Ammon's horn (tissue), 1 donor: ENCODE results near the gene IER5.
"Not testable (repeated sequence)": the region's sequence is repeated elsewhere in the genome, so short reads cannot be mapped to it uniquely, and the experiment has no call there.

Source experiments
- DNase-seq: peaks from one replicate; pipeline ENCODE4 v3.0.0-alpha.2; 2016; ENCODE audit warnings: low spot score

IER5 gene

DNA sequence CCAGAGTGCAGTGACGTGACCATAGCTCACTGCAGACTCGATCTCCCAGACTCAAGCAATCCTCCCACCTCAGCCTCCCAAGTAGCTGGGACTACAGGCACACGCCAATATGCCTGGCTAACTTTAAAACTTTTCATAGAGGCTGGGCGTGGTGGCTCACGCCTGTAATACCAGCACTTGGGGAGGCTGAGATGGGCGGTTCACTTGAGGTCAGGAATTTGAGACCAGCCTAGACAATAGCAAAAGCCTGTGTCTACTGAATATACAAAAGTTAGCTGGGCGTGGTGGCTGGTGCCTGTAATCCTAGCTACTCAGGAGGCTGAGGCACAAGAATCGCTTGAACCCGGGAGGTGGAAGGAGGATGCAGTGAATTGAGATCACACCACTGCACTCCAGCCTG lies 27.5 kb downstream of the IER5 start:
- DNase-seq: not testable (repeated sequence)

DNA sequence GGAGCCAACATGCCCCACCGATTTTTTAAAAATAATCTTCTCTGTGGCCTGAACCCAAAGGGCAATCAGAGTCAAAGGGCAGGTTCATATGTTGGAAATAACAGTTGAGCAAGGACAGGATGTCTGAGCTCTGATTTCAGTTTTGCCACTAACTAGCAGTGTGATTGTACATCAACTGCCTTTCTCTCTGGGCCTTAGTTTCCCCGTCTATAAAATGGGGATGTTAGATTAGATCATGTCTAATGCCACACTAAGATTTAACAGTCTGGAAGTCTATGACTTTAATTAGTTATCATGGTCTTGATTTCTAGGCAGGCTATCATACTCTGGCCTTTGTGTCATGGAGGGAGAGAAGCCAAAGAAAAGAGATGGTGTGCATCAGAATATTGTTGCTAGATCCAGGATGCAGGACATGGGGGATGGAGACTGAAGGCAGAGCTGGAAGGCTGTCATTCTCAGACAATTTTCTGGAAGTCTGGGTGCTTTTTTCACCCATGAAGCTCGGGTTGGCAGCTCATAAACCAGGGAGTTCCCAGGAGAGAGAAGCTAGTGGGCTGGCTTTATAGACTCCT lies 28.4 kb downstream of the IER5 start:
- DNase-seq: no peak

DNA sequence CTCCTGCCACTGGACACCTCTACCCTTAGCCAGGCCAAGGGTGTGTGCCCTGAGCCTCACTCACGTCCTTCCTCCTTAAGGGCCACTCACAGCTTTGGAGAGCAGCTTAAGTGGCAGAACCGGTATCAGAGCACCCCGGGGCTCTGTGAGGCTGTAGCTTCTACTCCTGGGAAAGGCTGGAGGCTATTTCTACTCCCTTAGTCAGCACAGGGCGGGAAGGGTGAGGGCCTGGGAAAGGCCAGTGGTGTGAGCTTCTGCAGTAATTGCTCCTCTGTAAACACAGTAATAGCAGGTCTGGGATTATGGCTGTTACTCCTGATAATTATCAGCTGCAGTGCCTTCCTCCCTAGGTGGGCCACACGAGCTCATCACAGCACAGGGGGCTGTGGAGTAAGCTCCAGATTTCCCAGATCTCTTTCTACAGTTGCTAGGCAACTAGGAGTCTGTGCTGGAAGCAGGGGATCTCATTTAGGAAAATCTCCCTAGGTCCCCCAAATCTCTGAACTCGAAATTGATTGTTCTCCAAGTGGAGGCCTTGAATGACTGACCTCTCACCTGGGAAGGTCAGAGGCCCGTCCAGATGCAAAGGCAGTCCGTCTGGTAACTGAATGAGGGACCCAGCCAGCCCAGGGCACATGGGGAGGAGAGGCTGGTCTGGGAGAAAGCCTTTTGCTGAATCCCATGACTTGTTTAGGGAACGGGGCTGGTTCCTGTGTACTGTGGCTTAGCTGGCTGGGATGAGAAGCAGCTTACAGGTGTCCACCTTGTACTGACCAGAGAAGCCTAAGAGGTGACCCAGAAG lies 29.3 kb downstream of the IER5 start:
- DNase-seq: no peak

DNA sequence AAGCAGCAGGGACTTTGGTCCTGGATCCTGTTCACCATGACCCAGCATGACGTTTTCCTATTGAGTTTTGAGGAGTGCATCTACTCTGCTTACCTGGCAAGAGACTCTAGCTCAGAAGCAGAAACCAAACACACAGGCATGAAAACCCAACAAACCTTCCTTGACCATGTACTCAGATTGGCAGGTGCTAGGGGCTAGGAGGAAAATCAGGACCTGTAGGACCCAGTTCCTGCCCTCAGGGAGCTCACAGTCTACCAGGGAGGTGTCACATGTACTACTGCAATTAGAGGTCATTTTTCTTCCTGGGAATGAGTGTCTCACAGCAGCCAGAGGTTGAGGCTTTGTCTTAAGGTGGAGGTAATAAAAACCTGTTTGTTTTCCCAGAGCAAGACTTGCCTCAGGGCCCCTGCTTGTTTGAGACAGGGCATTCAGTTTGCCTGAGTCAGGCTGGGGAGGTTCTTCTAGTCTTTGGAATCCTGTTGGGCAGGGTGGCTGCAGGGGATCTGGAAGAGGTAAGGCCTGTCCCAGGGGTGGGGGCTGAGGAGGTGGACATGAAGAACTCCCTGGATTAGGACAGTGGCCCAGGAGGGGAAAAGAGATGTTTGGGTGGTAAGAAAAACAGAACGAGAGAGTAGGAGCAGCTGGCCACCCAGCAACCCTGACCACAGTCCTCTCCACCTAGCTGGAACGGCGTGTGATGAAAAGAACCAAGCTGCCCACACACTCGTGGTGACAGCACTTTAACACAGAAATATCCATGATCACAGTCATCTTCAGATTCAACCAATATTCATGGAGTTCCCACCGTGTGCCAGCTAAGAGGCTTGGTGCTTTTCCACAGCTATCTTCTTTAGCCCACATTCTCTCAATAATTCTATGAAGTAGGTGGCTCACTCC lies 30.8 kb downstream of the IER5 start:
- no peak for DNase-seq

DNA sequence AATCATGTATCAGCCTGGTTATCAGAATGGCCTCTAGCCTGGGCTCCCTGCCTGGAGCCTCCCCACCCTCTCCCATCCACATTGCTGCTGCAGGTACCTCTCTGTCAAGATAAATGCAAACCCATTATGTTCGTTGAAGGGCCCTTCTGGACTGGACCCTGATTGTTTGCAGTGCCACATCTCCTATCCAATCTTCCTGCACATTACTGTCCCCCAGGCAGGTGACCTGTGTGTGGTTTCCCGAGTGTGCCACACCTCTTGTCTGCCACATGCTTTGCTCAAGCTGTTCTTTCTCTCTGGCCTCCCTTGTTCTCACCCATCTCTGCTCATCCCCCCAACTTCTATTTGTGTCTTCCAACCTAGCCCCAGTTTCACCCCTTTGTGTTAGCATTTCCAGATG lies 32.4 kb downstream of the IER5 start:
- no peak for DNase-seq

DNA sequence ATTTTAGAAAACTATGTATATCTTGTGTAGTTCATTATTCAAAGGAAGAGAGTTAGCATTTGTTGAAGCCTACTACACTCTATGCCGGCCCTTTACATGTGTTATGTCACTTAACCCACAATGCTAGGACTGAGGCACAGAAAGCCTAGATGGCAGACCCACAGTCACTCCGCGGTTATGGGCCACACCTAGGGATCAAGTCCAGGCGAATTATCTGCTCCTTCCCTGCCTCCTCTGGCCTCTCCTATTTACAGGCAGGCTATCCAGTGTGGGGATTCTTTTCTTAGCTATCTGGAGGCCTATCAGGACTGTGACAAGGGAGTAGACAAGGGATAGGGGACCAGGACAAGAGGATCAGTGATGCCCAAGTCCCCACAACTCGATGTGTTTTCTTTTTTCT lies 33.0 kb downstream of the IER5 start:
- DNase-seq: no peak

DNA sequence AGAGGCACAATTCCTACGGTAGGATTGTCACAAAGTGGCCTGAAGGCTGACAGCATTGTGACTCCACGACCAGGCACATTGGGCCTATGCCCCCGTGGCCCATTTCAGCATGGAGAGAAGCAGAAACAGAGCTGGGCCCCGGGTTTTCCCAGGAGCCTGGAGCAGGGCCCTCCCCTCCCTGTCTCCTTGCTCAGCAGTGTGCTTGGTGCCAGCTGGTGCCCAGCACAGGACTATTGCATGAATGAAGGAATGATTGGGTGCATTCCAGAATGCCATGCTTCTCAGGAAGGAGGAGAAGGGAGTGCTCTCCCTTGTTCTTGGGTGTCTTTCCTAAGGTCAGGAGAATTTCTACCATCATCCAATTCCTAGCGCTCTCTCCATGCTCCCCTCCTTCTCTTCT lies 33.7 kb downstream of the IER5 start:
- DNase-seq: no peak

DNA sequence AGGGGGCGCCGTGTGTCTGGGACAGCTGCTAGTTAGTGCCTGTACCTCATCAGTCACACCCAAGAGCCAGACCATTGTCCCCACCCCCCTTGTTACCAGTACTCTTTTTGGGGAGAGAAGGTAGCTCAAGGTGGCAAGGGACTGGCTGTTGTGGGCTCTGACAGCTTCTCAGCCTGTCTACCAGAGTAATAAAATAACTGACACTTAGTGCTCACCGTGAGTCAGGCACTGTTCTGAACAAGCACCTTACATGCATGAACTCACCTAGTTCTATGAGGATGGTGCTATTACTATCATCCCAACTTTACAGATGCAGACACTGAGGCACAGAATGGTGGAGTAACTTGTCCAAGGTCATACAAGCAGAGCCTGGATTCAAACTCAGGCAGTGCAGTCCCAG lies 34.7 kb downstream of the IER5 start:
- DNase-seq: no peak

DNA sequence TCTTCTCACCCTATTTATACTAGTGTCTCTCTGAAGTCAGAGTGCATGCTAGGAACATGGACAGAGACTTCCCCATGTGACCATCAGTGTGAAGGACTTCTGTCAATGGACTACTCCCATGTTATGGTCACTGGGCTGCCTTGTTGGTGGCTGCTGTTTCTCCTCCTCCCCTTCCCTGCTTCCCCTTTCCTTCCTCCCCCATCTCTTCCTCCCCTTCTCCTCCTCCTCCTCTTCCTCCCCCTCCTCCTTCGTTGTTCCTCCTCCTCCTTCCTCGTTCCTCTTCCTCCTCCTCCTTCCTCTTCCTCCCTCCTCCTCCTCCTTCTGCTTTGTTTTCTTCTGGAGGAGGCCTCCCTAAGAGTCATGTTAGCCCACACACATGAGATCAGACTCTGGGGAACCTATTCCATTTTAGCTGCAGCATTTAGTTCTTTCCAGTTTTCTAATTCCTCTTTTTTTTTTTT lies 35.8 kb downstream of the IER5 start:
- DNase-seq: peak; percentile 64

DNA sequence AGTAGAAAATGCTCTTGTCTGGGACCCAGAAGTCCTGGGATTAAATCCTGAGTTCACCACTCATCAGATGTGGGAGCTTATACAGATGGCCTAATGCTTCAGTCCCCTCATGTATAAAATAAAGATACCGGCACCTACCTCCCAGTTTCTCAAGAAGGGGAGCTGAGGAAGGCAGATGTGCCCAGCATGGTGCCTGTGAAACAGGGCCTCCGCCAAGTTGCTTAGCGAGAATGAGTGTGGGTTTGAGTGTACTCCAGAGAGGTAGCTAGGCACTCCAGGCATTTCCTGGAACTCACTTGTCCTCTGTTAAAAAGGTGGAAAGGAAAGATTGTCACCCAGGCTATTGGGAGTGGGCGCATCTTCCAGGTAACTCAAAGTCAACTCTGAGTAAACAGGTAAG lies 37.8 kb downstream of the IER5 start:
- no peak for DNase-seq

DNA sequence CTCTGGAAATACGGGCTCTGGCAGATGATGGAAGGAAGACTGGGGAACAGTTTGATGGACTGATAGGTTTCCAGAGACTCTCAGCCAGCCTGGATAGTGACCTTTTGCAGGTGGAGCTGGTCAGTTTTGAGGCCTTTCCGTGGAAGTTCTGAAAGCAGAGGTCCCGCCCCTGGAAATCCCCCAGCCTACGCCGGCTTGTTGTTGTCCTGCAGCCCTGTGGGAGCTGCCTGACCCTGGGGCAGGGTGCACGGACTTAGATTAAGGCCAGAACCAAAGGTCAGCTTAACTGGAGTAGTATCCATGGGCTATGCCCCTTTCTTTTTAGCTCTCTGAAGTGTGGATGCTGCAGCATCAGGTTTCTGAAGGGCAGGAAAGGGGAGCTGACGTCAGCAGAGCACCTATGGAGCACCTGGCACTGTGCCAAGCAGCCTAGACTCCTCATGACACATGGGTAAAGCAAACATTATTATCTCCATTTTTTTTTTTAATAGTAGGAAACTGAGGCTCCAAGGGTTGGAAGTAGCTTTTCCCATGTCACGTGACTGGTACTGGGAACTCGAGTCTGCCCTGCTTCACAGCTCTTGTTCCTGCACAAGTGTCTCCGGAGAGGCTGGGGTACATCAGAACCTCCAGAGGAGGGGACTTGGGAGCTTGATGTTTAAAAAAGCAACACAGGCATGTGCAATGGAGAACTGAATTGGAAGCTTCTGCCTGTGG lies 38.5 kb downstream of the IER5 start:
- DNase-seq: no peak

DNA sequence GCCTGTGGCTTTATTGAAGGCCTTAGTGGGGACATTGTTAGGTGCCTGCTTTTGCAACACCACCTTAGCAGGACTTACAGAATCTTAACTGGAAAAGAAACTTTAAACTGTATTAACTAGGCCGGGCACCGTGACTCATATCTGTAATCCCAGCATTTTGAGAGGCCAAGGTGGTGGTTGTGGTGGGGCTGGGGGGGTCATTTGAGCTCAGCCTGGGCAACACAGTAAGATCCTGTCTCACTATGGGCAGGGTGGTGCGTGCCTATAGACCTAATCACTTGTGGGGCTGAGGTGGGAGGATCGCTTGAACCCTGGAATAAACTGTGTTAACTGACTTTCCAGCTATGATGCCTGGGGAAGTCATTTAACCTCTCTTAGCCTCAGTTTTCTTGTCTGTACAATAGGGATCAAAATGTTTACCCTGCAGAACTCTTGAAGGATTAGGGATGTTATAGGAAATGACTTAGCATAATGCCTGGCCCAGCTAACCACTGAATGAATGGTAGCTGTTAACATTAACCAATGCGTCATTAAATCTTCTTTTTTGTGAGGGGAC lies 39.5 kb downstream of the IER5 start:
- no peak for DNase-seq

DNA sequence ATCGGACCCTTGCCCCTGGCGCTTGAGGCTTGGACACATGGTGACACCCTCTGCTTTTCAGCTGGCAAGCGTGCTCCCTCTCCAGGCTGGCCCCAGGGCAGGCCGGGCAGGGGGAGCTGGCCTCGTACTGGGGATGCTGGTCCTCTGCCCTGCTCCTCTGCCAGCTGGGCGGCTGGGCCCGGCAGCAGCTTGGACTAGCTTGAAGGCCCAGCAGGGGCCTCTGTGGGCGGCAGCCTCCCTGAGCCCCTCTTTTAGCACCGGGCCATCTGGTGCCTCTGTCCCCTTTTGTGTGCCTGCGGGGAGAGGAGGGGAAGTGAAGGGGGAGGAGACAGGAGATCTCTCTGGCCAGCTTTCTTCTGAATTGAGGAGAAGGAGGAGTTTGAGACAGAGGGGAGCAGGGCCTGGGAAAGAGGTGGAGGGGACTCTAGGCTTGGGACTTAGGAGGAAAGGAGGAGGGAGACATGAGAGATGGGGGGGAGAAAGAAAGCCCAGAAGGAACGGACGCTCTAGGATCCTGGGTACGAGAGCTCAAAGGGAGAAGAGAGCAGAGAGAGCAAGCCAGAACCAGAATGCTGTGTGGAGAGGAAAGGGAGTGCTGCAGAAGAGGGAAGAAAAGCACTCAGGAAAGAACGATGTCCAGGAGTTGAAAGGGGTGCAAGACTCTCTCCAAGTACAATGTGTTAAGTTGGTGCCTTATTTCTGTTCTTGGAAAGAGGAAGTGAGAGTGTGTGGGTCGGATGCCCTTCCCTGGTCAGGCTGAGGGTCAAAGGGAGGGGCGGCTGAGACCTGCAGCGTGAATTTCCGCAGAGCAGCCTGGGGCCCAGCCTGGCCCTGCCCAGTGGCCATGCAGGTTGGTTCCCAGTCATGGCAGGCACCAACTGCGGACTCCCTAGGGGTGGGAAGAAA lies 40.3 kb downstream of the IER5 start:
- DNase-seq: peak; percentile 73

DNA sequence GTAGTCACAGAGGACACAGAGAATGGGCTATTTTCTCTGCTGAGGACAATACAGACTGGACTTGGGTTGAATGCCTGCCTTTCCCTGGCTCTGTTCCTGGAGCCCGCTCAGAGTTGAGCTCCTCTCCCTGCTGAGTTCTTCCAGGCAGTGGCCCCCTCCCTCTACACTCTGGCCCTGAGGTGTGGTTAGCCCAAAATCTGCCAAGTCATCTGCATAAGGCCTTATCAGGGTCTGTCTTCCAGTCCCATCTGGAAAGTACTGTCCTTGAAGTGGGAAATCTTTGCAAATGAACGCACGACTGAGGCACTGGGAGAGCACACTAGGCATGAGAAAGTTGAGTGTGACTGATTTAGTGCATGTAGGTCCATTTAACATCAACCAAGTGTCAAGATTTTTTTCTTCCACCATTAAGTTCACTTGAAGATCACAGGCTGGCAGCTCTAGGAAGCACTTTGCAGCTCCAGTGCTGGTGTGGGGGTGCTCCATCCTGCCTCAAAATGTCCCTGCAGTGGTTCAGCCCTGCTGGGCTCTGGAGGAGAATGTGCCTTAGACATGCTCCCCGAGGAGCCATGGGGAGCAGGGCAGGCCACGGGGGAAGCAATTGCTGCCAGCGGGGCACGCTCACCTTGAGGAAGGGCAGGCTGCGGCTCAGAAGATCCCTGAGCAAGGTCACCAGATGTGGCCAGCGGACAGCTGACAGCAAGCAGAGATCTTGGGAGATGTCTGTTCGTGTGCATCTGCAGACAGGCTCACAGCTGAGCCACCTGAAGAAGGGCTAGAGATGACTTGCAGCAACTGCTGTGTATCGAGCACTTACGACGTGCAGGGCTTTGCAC lies 41.5 kb downstream of the IER5 start:
- DNase-seq: peak; percentile 54

DNA sequence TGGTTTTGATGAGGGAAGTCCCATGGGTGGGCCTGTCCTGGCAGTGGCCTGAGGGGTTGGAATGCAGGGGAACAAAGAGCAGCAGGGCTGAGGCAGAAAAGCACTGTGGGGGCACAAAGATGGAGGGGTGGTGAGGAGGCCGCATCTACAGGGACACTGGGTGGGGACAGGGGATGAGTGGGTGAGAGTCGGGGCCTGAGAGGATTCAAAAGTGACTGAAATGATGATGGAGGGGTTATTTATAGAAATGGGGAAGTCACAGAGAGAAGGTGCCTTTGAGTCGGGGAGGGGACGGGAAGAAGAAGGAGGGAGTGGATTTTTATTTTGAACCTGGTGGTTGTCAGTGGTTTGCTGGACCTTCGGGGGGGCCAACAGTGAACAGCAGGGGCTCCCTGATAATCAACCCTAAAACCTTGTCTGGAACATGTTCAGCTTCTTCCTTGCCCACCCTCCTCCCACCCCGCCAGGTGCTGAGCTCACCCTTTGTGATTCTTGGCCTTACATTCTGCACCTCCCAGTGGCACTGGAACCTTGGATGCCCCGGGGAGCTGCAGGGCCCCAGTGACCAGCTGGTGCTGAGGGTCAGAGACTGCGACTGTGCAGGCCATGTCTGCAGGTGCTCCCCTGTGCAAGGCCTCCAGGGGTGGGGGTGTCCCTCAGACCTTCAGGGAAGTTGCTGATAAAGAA lies 42.9 kb downstream of the IER5 start:
- no peak for DNase-seq

DNA sequence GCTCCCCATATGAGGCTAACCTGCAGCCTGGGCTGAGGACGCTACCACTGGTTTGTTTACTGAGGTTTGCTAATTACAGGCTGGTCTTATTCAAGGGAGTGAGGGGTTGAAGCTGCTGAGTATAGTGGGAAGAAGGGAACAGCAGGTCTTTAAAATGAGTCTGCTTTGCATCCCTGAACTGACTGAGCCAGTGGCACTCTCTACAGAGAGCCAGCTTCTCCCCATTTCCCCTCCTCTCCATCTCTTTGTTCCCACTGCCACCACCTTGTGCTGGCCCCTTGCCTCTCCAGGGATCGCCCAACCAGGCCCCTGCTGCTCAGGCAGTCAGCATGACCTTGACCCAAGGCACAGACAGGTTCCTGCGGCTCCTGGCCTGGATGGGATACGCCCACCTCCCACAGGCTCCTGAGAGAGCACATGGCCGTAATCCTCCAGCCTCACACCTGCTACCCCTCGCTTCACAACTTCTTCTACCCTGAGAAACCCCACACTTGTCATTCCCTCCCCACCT lies 45.0 kb downstream of the IER5 start:
- no peak for DNase-seq

DNA sequence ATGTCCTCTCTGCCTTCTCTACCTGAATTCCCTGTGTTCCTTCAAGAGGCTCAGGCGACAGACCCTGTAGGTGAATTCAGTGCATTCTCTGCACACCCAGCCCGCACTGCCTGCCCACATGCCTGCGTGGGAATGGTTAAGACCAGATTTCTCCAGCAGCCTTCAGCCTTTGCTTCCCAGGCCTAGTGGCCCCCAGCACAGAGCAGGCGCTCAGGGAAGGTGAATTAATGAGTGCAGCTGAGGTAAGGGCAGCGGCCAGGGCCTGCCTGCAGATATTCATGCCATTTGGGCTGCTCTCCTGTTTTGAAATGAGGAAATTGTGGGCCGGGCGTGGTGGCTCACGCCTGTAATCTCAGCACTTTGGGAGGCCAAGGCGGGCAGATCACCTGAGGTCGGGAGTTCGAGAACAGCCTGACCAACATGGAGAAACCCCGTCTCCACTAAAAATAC lies 45.5 kb downstream of the IER5 start:
- DNase-seq: no peak

DNA sequence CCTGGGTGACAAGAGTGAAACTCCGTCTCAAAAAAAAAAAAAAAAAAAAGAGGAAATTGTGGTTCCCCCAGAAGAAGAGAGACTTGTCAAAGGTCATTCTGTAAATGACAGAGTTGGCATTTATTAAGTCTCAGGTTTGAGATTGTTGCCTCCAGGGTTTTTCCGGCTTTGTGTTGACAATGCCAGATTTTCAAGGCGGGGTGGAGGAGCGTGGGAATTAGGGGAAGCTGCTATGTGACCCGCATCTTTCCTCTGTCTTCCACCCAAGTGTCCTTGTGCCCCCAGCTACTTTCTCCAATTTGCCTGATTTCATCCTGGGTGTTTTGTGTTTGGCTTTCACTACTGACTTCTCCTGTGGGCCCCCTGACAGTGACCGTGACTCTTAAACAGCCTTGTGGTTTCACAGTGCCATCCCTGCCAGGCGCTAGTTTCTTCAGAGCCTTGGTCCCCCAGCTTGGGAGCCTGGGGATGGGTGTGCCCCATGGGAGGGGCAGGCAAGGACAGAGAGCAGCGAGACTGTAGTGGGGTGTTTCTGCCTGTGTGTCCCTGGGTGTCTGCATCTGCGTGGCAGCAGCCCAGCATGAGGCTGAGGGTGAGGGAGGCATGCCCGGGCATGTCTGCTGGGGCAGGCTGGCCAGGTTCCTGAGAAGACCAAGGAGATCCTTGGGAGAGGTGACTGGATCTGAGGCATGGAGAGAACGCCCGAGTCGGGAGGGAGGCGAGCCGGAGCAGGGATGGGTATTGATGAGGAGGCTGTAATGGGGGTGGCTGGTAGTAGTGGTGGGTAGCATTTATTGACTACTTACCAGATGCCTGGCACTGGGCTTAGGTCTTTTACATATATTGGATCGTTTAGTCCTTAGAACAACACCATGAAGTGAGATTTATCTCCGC lies 46.3 kb downstream of the IER5 start:
- peak; percentile 47 for DNase-seq
